Measurements from ENCODE around the gene AS3MT. TPM values are rescaled to one million over a fixed set of nuclear protein-coding genes. Genes with fewer than 3 reads are reported as not detected.

The AS3MT gene
- total RNA-seq, 1 experiment from 2014 or later, result 0.35 TPM

- intact Hi-C loops (cut with micrococcal nuclease; ENCODE audit: unreplicated experiment), result no loop called here
- Mint-ChIP-seq H3K9me3 (ENCODE audit: low read depth, unreplicated experiment) (no peaks in the 10 kb centered on the region), H3K27ac (ENCODE audit: unreplicated experiment) (no peak overlapping the region), H3K27me3 (ENCODE audit: unreplicated experiment) (peaks cover 18% of the 10 kb centered on the region), H3K4me3 (ENCODE audit: low read depth, unreplicated experiment) (no peak overlapping the region), H3K4me1 (ENCODE audit: low read depth, unreplicated experiment) (no peaks in the 10 kb centered on the region), H3K36me3 (ENCODE audit: insufficient read depth, unreplicated experiment) (no peaks in the 10 kb centered on the region)
- BruUV-seq (replicated peaks), result no TSS peak
- no peak for TF ChIP-seq CTCF (IDR thresholded peaks at IDR 0.05; ENCODE audit: unreplicated experiment)
- CTCF ChIA-PET, result interaction anchor here (0.7 kb wide), 1 partner anchor 26 kb away, joined by 3 read pairs; no protein-coding TSS in a partner anchor
- DNase-seq, result no peak
Measured at GRCh38 chr10:102826148-102826796, 43.0 kb upstream of the AS3MT start.

- Mint-ChIP-seq H3K4me1 (ENCODE audit: low read depth, unreplicated experiment) (no peaks in the 10 kb centered on the region), H3K4me3 (ENCODE audit: low read depth, unreplicated experiment) (no peak overlapping the region), H3K27ac (ENCODE audit: unreplicated experiment) (no peak overlapping the region), H3K27me3 (ENCODE audit: unreplicated experiment) (peaks cover 28% of the 10 kb centered on the region), H3K9me3 (ENCODE audit: low read depth, unreplicated experiment) (no peaks in the 10 kb centered on the region), H3K36me3 (ENCODE audit: insufficient read depth, unreplicated experiment) (no peaks in the 10 kb centered on the region)
- no peak for DNase-seq
- no peak for TF ChIP-seq CTCF (IDR thresholded peaks at IDR 0.05; ENCODE audit: unreplicated experiment)
- CTCF ChIA-PET, result no interaction called here
- intact Hi-C loops (cut with micrococcal nuclease; ENCODE audit: unreplicated experiment), result no loop called here
- BruUV-seq (replicated peaks), result no TSS peak
Measured at GRCh38 chr10:102827597-102827975, 41.7 kb upstream of the AS3MT start.

GRCh38 chr10:102831322-102832071 is 37.8 kb upstream of the AS3MT start:
- Mint-ChIP-seq H3K27me3 (ENCODE audit: unreplicated experiment) (peaks cover 40% of the 10 kb centered on the region), H3K9me3 (ENCODE audit: low read depth, unreplicated experiment) (no peaks in the 10 kb centered on the region), H3K36me3 (ENCODE audit: insufficient read depth, unreplicated experiment) (no peaks in the 10 kb centered on the region), H3K4me1 (ENCODE audit: low read depth, unreplicated experiment) (no peaks in the 10 kb centered on the region), H3K27ac (ENCODE audit: unreplicated experiment) (no peak overlapping the region), H3K4me3 (ENCODE audit: low read depth, unreplicated experiment) (no peak overlapping the region)
- CTCF ChIA-PET, result interaction anchor here (0.6 kb wide), 1 partner anchor 400 kb away, joined by 4 read pairs; no protein-coding TSS in a partner anchor
- no peak for DNase-seq
- BruUV-seq (replicated peaks), result no TSS peak
- no peak for TF ChIP-seq CTCF (IDR thresholded peaks at IDR 0.05; ENCODE audit: unreplicated experiment)
- intact Hi-C loops (cut with micrococcal nuclease; ENCODE audit: unreplicated experiment), result no loop called here

GRCh38 chr10:102832248-102832647 is 37.0 kb upstream of the AS3MT start:
- TF ChIP-seq CTCF (IDR thresholded peaks at IDR 0.05; ENCODE audit: unreplicated experiment), result no peak
- no peaks in the 10 kb centered on the region for H3K4me1 Mint-ChIP-seq (ENCODE audit: low read depth, unreplicated experiment)
- H3K9me3 Mint-ChIP-seq (ENCODE audit: low read depth, unreplicated experiment), result no peaks in the 10 kb centered on the region
- H3K36me3 Mint-ChIP-seq (ENCODE audit: insufficient read depth, unreplicated experiment), result no peaks in the 10 kb centered on the region
- H3K27ac Mint-ChIP-seq (ENCODE audit: unreplicated experiment), result no peak overlapping the region
- CTCF ChIA-PET, result no interaction called here
- intact Hi-C loops (cut with micrococcal nuclease; ENCODE audit: unreplicated experiment), result no loop called here
- peaks cover 44% of the 10 kb centered on the region for H3K27me3 Mint-ChIP-seq (ENCODE audit: unreplicated experiment)
- H3K4me3 Mint-ChIP-seq (ENCODE audit: low read depth, unreplicated experiment), result no peak overlapping the region
- no TSS peak for BruUV-seq (replicated peaks)
- no peak for DNase-seq

Measured in Calu3 (cell line).